ENCODE results near the gene VANGL1.

- TF ChIP-seq, protein P1, sequence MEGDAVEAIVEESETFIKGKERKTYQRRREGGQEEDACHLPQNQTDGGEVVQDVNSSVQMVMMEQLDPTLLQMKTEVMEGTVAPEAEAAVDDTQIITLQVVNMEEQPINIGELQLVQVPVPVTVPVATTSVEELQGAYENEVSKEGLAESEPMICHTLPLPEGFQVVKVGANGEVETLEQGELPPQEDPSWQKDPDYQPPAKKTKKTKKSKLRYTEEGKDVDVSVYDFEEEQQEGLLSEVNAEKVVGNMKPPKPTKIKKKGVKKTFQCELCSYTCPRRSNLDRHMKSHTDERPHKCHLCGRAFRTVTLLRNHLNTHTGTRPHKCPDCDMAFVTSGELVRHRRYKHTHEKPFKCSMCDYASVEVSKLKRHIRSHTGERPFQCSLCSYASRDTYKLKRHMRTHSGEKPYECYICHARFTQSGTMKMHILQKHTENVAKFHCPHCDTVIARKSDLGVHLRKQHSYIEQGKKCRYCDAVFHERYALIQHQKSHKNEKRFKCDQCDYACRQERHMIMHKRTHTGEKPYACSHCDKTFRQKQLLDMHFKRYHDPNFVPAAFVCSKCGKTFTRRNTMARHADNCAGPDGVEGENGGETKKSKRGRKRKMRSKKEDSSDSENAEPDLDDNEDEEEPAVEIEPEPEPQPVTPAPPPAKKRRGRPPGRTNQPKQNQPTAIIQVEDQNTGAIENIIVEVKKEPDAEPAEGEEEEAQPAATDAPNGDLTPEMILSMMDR (IDR thresholded peaks at IDR 0.05): no peak
- TF ChIP-seq POLR2AphosphoS5 (IDR thresholded peaks at IDR 0.05; ENCODE audit: low read depth, low read length): no peak
These were observed at the start of gene VANGL1 for GRCh38 chr1:115641762-115642167.
